Measurements from ENCODE around the gene CFAP107.
"Not testable (repeated sequence)": the region's sequence is repeated elsewhere in the genome, so short reads cannot be mapped to it uniquely, and the experiment has no call there.

- TF ChIP-seq ZNF317 (CRISPR knock-in tag; IDR thresholded peaks at IDR 0.05; ENCODE audit: borderline replicate concordance, low read depth); ZNF512 (CRISPR knock-in tag; IDR thresholded peaks at IDR 0.05; ENCODE audit: borderline replicate concordance); ESRRA (CRISPR knock-in tag; IDR thresholded peaks at IDR 0.05; ENCODE audit: borderline replicate concordance): not testable (repeated sequence)
- TF ChIP-seq CTCF (IDR thresholded peaks at IDR 0.05), result peak; percentile 37; the same call in 1 of the 2 replicates
These were observed 37.8 kb downstream of the CFAP107 start for GRCh38 chr1:12783783-12784182.

Measured in WTC11 (cell line).